ENCODE data around the gene RBAK.
"Not testable (repeated sequence)": the region's sequence is repeated elsewhere in the genome, so short reads cannot be mapped to it uniquely, and the experiment has no call there.

RBAK gene

DNA sequence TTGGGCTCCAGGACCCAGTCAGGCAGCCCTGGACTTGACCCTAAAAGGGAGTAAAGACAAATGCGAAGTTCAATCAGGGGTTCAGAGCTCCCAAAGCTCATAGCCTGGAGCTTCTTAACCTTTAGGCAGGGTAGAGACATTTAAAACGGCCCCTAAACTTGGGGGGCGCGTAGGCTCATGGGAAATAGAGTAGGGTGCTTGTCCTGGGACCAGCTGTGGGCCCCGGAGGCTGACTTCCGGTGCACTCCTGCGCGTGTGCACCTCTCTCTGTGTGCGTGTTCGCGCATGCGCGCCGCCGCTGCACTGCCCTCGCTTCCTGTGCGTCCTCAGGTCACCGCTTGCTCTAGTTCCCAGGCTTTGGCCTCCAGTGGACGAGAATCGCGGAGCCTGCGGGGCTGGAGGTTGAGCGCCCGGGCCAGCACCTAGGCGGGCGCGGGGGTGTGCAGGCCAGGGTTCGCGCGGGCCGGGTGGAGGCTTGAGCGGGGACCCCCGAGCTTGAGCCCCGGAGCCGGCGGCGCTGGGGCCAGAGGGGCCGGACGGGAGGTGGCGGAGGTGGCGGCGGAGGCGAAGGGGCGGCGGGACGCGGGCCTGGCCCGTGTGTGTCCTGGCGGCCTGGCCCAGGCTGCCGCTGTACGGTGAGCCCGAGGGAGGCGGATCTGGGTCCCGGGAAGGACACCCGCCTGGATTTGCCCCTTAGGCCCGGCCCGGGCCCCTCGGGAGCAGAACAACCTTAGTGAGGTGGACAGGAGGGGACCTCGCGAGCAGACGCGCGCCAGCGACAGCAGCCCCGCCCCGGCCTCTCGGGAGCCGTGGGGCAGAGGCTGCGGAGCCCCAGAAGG lies at the start of gene RBAK:
Gene RBAK (plus strand): TSS at position 303 of the 839 bp plus-strand sequence. CDS start 2,217 bp downstream, outside the sequence.
- DNase-seq = peak; percentile 11

GRCh38 chr7:4996696-4997222 lies 48.9 kb upstream of the RBAK start:
- DNase-seq = no peak

GRCh38 chr7:4998244-4998643 lies 47.4 kb upstream of the RBAK start:
- no peak for DNase-seq

DNA sequence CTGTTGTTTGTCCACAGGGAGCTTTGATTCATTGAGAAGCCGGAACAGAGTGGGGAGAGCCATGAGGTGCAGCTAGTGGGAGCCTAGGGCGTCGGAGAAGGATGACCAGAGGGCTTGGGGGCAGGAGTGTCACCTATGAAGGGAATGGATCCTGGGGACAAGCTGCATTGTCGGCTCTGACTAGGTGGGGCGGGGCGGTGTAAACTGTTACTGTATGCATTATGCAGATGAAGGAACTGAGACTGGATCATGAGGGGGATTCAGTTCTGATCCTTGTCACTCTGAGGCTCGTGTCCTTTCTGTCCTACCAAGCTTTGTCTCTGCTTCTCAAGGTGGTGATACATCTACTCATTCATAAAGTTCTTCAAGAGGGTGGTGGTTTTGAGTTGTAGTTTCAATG lies 46.8 kb upstream of the RBAK start:
- DNase-seq = no peak

GRCh38 chr7:4999369-4999950 lies 46.2 kb upstream of the RBAK start:
- no peak for DNase-seq

DNA sequence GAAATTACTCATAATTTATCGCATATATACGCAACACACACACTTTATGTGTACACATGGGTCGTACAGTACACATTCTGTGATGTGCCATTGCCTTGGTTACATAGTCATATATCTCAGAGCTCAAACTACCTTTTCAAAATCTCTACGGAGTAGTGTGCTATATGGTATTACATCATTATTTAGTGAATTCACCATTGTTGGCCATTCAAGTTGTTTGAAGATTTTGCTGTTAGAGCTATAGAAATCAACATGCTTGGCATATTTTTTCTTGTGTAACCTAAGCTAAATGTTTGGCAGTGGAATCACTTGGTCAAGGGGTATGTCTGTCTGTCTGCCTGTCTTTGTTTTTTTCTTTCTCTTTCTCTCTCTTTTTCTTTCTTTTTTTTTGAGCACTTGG lies 44.7 kb upstream of the RBAK start:
- no peak for DNase-seq

DNA sequence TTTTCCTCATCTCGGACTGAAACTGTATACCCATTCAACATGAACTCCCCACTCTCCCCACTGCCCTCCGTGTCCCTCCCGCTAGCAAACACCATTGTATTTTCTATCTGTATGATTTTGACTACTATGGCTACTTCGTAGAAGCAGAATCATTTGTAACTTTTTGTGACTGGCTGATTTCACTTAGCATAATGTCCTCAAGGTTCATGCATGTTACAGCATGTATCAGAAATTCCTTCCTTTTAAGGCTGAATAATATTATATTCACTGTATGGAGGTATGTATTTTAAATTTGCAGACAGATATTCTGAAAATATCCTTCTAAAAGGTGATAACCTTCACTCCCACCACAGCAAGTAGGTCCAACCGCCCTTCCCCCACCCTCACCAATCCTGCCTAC lies 43.7 kb upstream of the RBAK start:
- DNase-seq = no peak

- DNase-seq = no peak
Measured at GRCh38 chr7:5005066-5005465, 40.6 kb upstream of the RBAK start.

DNA sequence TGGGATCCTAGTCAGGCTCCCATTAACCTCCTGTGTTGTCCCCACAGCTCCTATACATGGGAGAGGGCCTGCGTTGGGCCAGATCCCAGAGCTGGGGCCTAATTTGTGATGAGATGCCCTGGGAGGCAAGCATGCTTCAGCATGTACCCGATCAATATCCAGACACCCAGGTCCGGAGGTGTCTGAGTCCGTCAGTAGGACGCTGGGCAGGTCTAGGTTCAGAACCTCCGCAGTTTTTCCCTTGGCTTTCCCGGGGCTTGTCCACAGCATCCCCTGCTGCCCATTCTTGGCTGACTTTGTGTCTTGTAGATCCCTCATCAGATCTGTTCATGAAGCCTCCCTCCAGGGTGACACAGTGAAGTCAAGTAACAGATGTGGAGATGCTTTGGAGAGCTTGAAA lies 32.7 kb upstream of the RBAK start:
- DNase-seq = no peak

- not testable (repeated sequence) for DNase-seq
Measured at GRCh38 chr7:5015936-5016335, 29.7 kb upstream of the RBAK start.

DNA sequence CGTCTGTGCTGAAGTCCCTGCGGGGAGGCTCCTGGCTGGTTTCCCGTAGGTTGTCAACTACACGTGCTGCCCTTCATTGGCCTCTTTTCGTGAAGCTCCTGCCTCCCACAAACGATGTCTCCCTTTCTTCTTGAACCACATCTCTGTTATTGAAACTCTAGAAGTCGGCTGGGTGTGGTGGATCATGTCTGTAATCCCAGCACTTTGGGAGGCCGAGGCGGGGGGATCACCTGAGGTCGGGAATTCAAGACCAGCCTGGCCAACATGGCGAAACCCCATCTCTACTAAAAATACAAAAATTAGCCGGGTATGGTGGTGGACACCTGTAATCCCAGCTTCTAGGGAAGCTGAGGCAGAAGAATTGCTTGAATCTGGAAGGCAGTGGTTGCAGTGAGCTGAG lies 28.0 kb upstream of the RBAK start:
- DNase-seq = not testable (repeated sequence)

- DNase-seq = no peak
Measured at GRCh38 chr7:5020098-5020497, 25.6 kb upstream of the RBAK start.

- not testable (repeated sequence) for DNase-seq
Measured at GRCh38 chr7:5020976-5021550, 24.6 kb upstream of the RBAK start.

- not testable (repeated sequence) for DNase-seq
Measured at GRCh38 chr7:5023626-5024025, 22.0 kb upstream of the RBAK start.

DNA sequence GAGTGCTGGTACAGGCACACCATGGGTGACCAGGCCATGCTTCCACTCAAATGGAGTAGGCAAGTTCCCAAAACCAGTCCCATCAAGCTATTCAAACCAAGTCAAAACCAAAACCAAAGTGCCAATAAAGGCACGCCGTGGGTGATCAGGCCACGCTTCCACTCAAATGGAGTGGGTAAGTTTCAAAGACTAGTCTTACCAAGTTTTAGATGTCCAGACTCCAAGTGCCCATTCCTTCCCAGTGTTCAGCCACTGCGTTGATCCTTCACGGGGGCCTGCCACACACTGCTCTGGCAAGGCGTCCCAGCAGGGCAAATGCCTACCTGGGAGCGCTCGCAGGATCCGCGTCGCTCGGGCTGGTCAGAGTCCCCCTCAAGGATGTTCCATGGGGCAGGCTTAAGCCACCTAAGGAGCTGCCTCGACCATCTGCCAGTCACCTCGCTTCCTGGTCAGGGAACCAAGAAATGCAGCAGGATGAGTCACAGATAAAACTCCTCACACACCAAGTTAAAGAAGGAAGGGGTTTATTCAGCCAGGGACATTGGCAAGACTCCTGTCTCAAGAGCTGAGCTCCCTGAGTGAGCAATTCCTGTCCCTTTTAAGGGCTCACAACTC lies 17.8 kb upstream of the RBAK start:
- DNase-seq = not testable (repeated sequence)

DNA sequence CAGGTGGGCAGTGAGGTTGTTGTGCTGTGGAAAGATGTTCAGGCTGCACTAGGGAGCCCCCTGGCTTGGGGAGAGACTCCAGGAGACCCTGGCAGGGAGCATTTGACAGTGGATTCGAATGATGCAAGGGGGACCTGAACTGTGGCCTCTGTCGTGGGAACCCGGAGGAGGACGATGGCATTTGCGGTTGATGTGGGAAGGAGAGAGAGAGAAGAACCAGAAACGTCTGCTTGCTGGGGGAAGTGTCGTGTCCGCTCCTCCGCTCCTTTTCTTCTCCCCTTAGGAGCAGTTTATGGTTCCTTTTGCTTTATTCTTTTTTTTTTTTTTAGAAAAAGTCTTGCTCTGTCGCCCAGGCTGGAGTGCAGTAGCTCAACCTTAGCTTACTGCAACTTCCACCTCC lies 12.5 kb upstream of the RBAK start:
- DNase-seq = not testable (repeated sequence)

DNA sequence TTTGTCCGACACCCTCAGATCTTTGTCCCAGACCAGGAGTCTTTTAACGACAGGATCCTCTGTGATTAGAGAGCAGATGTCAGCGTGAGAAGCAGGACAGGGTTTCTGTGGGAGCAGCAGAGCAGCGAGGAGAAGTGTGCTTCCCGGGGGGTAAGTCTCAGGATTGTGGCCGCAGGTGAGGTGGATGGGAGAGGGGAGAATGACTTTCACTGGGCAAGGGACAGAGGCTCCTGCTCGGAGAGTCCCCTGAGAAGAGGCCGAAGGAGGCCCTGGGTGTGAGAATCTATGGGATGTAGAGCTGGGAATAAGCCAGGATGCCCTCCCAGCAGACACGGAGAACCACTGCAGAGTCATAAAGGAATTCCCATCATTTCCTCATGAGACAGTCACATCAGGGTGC lies 10.4 kb upstream of the RBAK start:
- no peak for DNase-seq

GRCh38 chr7:5036446-5036845 lies 9.2 kb upstream of the RBAK start:
- no peak for DNase-seq

DNA sequence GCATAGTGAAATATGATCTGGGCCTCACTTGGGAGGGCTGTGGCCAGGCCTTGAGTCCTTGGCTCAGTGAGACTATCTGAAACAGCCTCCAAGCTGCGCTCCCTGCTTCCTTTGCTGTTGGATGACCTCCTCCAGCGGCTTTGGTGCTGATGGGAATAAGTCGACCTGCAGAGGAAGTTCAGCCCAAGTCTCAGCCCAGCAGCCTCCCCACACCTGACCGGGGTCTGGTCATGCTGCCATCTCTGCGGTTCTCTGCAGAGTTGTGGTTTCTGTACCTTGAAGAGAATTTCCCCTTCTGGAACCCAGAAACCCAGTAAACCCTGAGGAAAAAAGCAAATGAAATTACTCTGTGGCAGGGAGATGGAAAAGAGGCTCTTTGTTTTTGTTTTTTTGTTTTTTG lies 4.6 kb upstream of the RBAK start:
- no peak for DNase-seq

DNA sequence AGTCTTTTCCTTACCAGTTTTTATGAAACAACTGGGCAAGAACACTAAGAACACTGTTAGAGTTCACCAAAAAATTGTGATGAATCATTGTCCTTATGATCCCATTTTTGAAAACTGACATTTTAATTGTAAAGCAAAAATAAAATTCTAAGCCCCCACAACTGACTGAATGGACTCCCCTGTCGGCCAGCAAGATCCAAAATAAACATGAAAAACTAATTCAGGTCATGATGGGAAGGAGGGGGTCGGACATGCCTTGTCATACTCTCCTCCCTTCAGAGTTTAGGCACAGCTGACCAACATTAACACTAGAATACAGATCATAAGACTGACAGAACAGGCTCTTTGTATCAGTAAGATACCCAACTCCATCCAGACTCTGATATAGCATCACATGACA lies 2.0 kb upstream of the RBAK start:
- DNase-seq = no peak

DNA sequence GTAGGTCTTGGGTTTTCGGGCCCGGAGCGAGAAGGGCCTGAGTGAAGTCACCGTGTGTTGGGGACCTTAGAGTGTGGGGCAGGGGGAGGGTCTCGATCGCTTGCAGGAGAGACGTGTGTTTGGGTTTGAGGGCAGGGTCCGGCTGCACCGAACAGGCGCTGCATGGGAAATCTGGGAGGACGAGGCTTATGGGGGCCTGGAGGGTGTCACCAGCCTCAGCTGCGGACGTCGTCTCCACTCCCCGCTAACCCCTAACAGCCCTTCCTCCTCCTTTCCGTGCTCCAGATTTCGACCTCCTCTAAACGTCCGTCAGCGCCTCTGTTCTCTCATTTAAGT lies 705 bp downstream of the RBAK start:
- DNase-seq = not testable (repeated sequence)

GRCh38 chr7:5047127-5047526 lies 1.5 kb downstream of the RBAK start:
- not testable (repeated sequence) for DNase-seq

GRCh38 chr7:5050676-5051075 lies 5.0 kb downstream of the RBAK start:
- DNase-seq = no peak

DNA sequence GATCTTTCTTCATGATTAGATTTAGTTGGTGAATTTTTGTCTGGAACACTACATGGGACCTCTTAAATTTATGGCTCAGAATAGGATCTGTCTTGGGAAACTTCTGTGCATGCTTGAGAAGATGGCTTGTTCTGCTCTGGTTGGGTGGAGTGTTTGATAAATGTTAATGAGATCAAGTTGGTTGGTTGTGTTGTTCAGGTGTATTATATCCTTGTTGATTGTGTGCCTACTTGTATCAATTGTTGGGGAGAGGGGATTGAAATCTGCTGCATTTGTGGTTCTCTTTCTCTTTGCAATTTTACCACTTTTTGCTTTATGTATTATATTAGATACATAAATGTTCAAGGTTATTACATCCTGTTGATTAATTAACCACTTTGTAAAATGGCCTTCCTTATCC lies 6.1 kb downstream of the RBAK start:
- DNase-seq = not testable (repeated sequence)

All from NCI-H2081 treated with DMSO at 0.1 percent for 48 hours (cell line).